ENCODE data around the gene KRT4.

KRT4 gene

GRCh38 chr12:52806821-52807543, 6.9 kb downstream of the KRT4 start:
- DNase-seq (ENCODE audit: low read depth): no peak
- H3K4me3 ChIP-seq (replicated peaks; ENCODE audit: low read depth, low read length): no peak overlapping the region
- TF ChIP-seq, protein P1, sequence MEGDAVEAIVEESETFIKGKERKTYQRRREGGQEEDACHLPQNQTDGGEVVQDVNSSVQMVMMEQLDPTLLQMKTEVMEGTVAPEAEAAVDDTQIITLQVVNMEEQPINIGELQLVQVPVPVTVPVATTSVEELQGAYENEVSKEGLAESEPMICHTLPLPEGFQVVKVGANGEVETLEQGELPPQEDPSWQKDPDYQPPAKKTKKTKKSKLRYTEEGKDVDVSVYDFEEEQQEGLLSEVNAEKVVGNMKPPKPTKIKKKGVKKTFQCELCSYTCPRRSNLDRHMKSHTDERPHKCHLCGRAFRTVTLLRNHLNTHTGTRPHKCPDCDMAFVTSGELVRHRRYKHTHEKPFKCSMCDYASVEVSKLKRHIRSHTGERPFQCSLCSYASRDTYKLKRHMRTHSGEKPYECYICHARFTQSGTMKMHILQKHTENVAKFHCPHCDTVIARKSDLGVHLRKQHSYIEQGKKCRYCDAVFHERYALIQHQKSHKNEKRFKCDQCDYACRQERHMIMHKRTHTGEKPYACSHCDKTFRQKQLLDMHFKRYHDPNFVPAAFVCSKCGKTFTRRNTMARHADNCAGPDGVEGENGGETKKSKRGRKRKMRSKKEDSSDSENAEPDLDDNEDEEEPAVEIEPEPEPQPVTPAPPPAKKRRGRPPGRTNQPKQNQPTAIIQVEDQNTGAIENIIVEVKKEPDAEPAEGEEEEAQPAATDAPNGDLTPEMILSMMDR (IDR thresholded peaks at IDR 0.05; ENCODE audit: low read length, missing control alignments): no peak

DNA sequence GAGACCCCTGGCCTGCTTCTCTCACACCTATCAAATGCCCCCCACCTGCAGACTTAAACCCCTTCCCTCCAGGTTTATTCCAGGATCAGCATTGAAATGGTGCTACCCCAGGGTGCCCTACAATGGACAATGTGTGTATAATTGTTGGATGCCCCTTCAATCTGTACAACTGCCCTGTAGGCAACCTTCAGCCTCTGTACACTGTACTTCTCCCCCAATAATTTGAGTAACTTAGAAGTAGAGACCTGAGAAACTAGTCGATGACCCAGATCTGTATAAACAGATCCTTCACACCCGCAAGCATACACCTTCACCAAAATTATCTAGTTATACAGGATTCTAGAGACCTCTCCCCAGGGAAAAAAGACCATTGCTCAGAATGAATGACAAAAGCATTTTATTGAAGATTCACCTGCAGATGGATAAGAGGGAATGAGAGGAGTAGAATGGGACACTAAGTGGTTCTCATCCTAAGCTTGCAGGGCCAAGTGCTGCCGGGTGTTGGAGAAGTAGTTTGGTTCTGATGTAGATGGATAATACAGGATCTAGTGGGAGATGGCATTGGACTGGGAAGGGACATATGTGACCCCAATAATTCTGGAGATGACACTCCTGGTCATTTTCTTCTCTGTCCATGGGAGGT, 7.6 kb downstream of the KRT4 start:
- DNase-seq (ENCODE audit: low read depth): no peak
- no peak overlapping the region for H3K4me3 ChIP-seq (replicated peaks; ENCODE audit: low read depth, low read length)
- TF ChIP-seq, protein P1 (IDR thresholded peaks at IDR 0.05; ENCODE audit: low read length, missing control alignments): no peak

DNA sequence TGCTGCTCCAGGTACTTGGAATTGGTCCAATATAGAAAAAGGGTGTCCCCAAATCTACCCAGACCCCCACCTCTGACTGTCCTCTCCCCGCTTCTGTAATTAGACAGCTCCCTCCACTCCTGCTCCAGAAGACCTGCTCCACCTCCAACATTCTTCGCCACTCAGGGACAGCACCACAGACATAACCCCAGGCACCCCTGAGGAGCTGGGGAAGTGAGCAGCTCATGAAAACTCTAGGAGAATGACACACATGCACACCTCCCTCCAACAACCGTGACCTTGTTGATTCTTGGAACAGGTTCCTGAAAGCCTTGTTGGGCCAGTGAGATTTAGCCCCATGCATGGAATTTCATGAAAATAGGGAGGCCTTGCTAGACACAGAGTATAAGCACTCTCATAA, 8.2 kb downstream of the KRT4 start:
- no peak overlapping the region for H3K4me3 ChIP-seq (replicated peaks; ENCODE audit: low read depth, low read length)
- DNase-seq (ENCODE audit: low read depth): no peak
- TF ChIP-seq, protein P1 (IDR thresholded peaks at IDR 0.05; ENCODE audit: low read length, missing control alignments): no peak

- DNase-seq (ENCODE audit: low read depth): no peak
- H3K4me3 ChIP-seq (replicated peaks; ENCODE audit: low read depth, low read length): no peak overlapping the region
- TF ChIP-seq, protein P1 (IDR thresholded peaks at IDR 0.05; ENCODE audit: low read length, missing control alignments): no peak
Measured at GRCh38 chr12:52805000-52805399, 8.9 kb downstream of the KRT4 start.

- DNase-seq (ENCODE audit: low read depth): no peak
- TF ChIP-seq, protein P1 (IDR thresholded peaks at IDR 0.05; ENCODE audit: low read length, missing control alignments): no peak
- no peak overlapping the region for H3K4me3 ChIP-seq (replicated peaks; ENCODE audit: low read depth, low read length)
Measured at GRCh38 chr12:52802442-52802841, 11.5 kb downstream of the KRT4 start.

GRCh38 chr12:52801773-52802172, 12.1 kb downstream of the KRT4 start:
- DNase-seq (ENCODE audit: low read depth): no peak
- TF ChIP-seq, protein P1 (IDR thresholded peaks at IDR 0.05; ENCODE audit: low read length, missing control alignments): no peak
- no peak overlapping the region for H3K4me3 ChIP-seq (replicated peaks; ENCODE audit: low read depth, low read length)
